ENCODE results near the gene TIRAP.
"Not testable (repeated sequence)": the region's sequence is repeated elsewhere in the genome, so short reads cannot be mapped to it uniquely, and the experiment has no call there.

The TIRAP gene

GRCh38 chr11:126290887-126291286 is 8.0 kb downstream of the TIRAP start:
- DNase-seq = no peak

- no peak for DNase-seq
These were observed 10.8 kb downstream of the TIRAP start for GRCh38 chr11:126293726-126294125.

GRCh38 chr11:126297004-126297403 is 14.1 kb downstream of the TIRAP start:
- no peak for DNase-seq

GRCh38 chr11:126303623-126304456 is 20.9 kb downstream of the TIRAP start, which contains the start of gene DCPS:
TSS of gene DCPS (plus strand) at chr11:126304060. CDS start at chr11:126304081, 21 bp downstream.
- peak; percentile 84 for DNase-seq

- no peak for DNase-seq
These were observed 21.7 kb downstream of the TIRAP start for GRCh38 chr11:126304457-126305075.

GRCh38 chr11:126305699-126306098 is 22.8 kb downstream of the TIRAP start:
- no peak for DNase-seq

GRCh38 chr11:126307706-126308105 is 24.8 kb downstream of the TIRAP start:
- DNase-seq = no peak

GRCh38 chr11:126308271-126308671 is 25.4 kb downstream of the TIRAP start:
- no peak for DNase-seq

- not testable (repeated sequence) for DNase-seq
These were observed 25.9 kb downstream of the TIRAP start for GRCh38 chr11:126308771-126309170.

GRCh38 chr11:126310200-126310991 is 27.5 kb downstream of the TIRAP start:
- DNase-seq = peak; percentile 33

GRCh38 chr11:126310992-126311310 is 28.1 kb downstream of the TIRAP start:
- DNase-seq = no peak

- DNase-seq = no peak
These were observed 28.8 kb downstream of the TIRAP start for GRCh38 chr11:126311401-126312291.

- no peak for DNase-seq
These were observed 30.1 kb downstream of the TIRAP start for GRCh38 chr11:126312961-126313360.

GRCh38 chr11:126313826-126314225 is 30.9 kb downstream of the TIRAP start:
- DNase-seq = no peak

- DNase-seq = no peak
These were observed 34.5 kb downstream of the TIRAP start for GRCh38 chr11:126317432-126317755.

- DNase-seq = no peak
These were observed 35.1 kb downstream of the TIRAP start for GRCh38 chr11:126317756-126318573.

- DNase-seq = no peak
These were observed 35.9 kb downstream of the TIRAP start for GRCh38 chr11:126318574-126319373.

- no peak for DNase-seq
These were observed 36.5 kb downstream of the TIRAP start for GRCh38 chr11:126319374-126319740.

- DNase-seq = no peak
These were observed 40.1 kb downstream of the TIRAP start for GRCh38 chr11:126322996-126323395.

GRCh38 chr11:126327281-126328000 is 44.5 kb downstream of the TIRAP start:
- DNase-seq = no peak
